CD4-positive, alpha-beta T cell treated with Interferon gamma for 1 hour (primary cell): ENCODE results near the gene CCDC195.

Experiments
- DNase-seq: peaks from one replicate; pipeline ENCODE4 v3.0.0-alpha.2; 2020

The CCDC195 gene

GRCh38 chr2:224716201-224716600 lies at the start of gene CCDC195:
CCDC195 (minus strand) TSS chr2:224716365; CDS start chr2:224716365, 0 bp downstream.
- DNase-seq = no peak

GRCh38 chr2:224764565-224765236 lies 48.5 kb upstream of the CCDC195 start:
- DNase-seq = no peak

- DNase-seq = no peak
Observed at GRCh38 chr2:224757934-224758548, 41.9 kb upstream of the CCDC195 start.

GRCh38 chr2:224753743-224754540 lies 37.8 kb upstream of the CCDC195 start:
- no peak for DNase-seq

DNA sequence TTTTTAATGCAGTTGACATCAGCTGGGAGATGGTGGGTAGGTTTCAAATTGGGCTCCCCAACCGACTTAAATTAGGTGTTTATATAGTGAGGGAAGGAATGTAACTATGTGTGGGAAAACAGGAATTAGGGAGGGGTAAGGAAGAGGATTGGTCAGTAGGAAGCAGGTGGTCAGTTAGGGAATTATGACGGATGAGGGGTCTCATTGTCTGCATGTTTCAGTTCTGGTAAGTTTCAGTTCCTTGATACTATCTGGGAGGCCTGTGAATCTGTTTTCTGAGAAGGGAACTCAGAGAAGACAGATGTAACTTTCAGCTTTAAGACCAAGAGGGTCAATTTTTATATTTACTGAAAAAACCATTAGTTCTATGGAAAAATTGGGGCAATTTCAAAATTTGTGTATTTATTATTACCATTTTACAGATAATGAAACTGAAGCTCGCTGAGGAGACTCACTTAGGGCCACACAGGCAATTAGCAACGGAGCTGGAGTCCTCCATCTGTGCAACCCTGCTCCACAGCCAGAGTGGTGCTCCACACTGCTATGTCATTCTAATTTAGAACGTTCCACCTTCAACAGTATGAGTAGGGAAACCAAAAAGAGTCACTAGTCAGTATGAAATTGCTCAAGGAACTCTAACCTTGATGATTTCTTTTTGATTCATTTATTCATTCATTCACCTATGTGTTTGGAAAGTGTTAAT lies 36.0 kb upstream of the CCDC195 start:
- DNase-seq = no peak

DNA sequence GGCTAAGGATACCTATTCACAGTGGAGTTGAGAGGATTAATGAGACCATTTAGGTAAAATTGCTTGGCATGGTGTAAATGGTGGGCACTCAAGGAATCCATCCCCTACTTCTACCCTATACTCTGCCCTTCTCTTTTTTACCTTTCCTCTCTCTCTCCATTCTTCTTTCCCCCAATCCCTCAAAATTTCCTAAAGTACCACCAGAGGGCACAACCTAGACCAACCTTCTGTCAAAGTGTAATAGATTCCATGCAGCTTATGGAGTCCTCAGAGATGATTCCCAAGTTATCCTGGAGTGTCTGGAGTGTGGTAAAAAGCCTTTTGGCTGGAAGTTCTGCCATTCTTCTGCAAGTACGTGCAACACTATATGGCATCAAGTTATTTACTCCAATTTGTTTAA lies 33.0 kb upstream of the CCDC195 start:
- DNase-seq = no peak

DNA sequence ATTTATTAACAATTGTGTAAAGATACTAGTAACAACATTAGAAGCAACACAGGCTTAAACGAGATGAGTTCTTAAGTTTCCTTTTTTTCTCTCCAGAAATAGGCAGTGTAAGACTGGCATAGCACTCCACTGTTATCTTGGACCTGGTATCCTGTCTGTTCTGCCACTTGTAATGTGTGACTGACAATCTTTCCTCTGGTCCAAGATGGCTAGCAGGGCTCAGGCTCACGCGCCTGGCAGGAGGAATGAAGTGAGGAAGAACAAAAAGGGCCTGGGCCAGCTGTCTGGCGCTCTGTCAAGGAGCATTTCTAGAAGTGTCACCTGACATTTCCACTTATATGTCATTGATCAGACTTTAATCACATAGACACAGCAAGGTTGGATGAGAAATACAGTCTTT lies 31.6 kb upstream of the CCDC195 start:
- no peak for DNase-seq

DNA sequence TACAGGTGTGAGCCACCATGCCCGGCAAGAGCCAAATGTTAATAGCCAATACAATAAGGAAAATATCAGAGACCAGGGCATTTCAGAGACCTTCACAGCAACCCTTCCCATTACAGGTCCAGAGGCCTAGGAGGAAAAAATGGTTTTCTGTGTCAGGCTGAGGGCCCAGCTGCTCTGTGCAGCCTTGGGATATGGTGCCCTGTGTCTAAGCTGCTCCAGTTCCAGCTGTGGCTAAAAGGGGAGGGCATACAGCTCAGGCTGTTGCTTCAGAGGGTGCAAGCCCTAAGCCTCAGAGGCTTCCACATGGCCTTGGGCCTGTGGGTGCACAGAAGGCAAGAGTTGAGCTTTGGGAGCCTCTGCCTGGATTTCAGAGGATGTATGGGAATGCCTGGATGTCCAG lies 20.1 kb upstream of the CCDC195 start:
- DNase-seq = no peak

- DNase-seq = no peak
Observed at GRCh38 chr2:224734949-224735348, 18.8 kb upstream of the CCDC195 start.

DNA sequence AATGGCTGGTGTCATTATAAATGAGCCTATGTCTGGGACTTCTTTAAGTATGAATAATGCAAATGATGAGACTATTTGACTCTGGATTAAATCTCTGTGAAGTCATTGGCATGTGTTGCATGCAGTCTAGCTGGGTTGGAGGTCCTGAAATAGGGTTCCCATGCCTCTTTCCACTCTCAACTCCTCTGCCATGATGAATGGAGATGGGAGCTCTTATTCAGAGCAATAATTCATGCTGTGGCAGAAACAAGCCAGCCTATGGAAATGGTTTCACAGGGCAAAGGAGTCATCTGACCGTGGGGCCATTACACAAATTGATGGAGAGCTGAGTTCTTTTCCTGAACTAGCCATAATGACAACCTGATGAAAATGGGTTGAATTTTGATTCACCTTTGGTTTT lies 15.5 kb upstream of the CCDC195 start:
- DNase-seq = no peak

GRCh38 chr2:224729435-224729834 lies 13.3 kb upstream of the CCDC195 start:
- DNase-seq = no peak

- no peak for DNase-seq
Observed at GRCh38 chr2:224724331-224724730, 8.2 kb upstream of the CCDC195 start.

DNA sequence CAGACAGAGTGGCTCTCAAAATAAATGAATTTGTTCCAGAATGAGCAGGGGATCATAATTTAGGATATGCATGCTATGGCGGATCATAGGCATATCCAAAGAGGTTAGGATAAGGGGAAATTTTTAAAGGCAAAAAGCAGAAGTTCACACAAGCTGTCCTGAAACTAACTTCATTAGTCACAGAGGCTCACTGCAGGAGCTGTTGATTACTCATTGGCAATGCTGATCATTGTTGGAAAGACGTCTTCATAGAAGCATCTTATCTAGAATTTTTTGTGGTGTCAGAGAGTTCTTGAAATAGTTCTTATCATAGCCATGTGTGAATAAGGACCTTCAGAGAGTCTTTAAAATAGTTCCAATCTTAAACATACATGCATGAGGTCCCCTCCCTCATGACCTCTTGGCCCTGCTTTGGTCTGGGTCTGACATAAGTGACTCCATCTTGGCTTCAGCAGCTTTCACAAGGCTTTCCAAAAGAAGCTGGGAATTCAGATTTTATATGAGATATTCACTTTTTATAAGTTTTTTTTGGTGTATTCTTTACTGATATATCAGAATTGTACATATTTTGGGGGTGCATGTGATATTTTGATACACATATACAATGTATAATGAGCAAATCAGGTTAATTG lies 7.5 kb upstream of the CCDC195 start:
- DNase-seq = no peak

DNA sequence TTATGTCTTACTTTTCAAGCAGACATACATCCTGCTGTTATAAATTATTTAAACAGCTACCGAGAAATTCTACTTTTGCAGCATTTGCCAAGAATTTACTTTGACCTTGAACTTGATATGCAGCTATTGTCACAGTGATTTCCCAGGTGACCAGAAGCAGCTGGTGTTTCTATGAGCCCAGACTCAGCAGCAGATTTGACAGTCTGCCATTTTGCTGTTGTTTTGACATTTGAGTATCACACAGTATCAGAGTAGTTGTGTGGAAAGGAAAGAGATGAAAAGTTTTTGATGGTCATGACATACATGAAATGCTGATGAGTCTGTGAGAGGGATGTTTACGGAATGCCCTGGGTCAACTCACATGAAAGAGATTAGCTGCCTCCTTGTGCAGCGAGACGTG lies 6.6 kb upstream of the CCDC195 start:
- DNase-seq = no peak

DNA sequence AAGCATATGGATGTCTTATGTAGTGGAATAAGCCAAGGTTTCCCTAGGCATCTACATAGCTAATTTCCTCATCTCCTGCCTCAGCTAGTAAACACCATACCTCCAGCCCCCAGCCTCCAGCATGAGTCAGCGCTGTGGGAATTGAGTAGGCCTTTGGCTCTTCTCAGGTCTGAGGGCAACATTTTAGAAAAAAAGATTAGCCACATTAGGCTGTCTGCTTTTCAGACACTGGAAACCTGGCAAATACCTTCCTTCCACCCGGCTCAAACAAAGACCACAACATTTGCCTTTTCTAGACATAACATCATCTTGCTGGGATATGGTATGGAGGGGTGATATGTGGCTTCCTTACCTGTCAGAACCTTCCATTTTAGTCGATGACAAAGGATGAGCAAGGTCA lies 6.1 kb upstream of the CCDC195 start:
- no peak for DNase-seq

DNA sequence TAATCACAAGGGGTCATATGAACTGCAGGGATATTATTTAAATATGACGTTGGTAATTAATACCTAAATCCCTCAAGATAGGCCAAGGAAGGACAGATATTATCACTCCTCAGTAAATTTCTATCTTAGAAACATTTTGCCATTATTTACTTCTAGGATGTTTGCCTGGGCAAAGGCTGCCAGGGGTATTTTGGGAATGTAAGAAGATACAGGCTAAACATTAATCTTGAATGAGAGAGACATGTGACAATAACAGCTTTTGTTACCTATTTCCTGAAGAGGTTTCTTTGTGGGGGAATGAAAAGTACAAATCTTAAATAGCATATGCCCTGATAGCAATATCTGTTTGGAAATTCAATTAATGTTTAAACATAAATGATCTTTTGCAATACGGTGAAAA lies 756 bp upstream of the CCDC195 start:
- DNase-seq = no peak

DNA sequence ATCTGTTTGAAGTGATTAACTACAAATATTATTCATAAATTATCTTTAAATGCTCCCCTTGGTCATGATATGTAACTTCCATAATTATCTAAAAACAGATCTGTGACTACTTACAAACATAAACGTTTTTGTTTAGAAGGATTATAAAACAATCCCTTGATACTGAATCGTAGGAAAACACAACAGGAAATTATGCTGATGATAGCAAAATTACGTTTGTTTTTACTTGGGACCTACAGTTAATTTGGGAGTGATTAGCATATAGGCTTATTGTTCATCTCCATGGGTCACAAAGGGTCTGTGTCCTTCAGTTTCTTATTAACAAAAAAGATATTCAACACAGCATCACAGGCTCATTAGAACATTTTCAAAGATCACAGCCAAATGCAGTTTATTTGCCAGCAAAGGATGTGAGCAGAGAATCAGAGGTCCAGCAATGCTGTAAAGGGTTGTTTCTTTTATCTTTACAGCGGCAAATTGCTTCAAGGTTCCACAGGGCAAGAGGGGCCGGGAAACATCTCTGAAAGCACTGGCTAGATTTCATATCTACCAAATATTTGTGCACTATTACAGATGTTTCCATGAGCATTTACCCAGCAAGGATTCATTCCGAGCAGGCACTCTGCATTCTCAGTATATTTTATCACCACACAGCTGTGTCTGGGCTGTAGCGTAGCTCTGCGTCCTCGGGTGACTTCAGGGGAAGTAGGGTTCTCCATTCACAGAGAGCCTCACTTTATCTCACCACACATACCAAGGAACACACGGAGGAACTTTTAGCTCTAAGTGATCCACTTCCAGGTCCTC lies 4.1 kb downstream of the CCDC195 start:
- no peak for DNase-seq

DNA sequence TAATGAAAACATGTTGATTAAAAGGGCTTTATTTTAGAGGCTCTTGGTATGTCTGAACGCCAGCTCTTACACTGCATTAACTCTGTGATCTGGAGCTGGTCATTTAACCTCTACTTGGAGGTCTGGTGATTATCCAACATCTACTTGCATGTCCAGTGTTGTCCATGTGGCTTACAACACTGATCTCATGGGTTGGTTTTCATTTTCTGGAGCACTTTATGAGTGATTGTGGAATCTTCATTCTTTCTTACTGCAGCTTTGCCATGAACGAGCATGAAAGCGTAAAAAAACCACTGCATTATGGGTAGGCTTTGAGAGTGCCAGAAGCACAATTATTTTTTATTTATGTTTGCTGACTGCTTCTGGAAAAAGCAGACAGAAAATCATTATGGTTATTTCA lies 4.8 kb downstream of the CCDC195 start:
- no peak for DNase-seq

DNA sequence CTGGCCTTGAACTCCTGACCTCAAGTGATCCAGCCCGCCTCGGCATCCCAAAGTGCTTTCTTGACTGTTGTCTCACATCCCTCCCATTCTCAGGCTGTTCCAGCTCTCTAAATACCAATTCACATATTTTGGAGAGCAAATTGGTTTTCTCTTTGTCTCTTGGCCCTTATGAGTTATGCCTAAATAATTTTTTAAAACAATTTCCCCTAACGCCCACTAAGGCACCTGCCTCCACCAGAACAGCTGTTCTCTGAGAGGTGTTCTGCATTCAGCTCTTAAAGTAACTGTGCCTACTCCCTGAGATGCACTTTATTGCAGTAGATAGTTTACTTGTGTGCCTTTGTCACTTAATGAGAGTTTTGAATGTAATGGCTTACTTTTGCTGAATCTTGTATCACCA lies 6.9 kb downstream of the CCDC195 start:
- no peak for DNase-seq

DNA sequence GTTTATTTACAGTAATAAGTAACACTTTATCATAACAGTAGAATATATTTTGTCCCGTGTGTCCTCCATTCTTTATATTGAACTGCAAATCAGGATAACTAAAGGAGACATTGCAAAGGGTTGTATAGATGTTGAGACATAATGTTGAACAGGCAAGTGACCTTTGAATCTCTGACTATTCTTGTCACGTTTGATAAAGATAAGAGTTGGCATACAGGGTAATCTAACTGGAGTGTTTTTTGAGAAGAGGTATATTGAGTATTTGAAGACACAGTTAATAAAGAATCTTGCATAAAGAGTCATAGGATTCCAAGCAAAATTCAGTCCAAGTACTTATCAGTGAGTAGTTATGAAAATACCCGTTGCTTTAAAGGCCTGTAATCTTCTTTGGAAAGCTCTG lies 21.7 kb downstream of the CCDC195 start:
- DNase-seq = no peak

GRCh38 chr2:224691563-224691962 lies 24.6 kb downstream of the CCDC195 start:
- DNase-seq = no peak

- no peak for DNase-seq
Observed at GRCh38 chr2:224690868-224691267, 25.3 kb downstream of the CCDC195 start.
